DND-41 (cell line): ENCODE measurements around the gene JCAD.

Source experiments
- ATAC-seq: fragments of 200-7000 bp; cut with Tn5 transposase; 3 replicates; pipeline ENCODE4 v1.9.1; 2021; ENCODE audit warnings: low read depth; ENCODE audit not compliant: insufficient read depth
- DNase-seq: peaks from one replicate; pipeline ENCODE4 v3.0.0-alpha.2; 2020
- H2AFZ ChIP-seq: 2 replicates; pipeline ENCODE4 v1.6.0; 2012; ENCODE audit warnings: low read depth, low read length
- H3K27ac ChIP-seq: 2 replicates; pipeline ENCODE4 v1.5.1; 2012; ENCODE audit warnings: low read length, inconsistent platforms
- H3K27me3 ChIP-seq: fragments of 200-600 bp; sonication (generic); 2 replicates; pipeline ENCODE4 v1.6.0; 2012; ENCODE audit warnings: low read length, mild to moderate bottlenecking, inconsistent platforms; ENCODE audit not compliant: insufficient read depth, poor library complexity
- H3K36me3 ChIP-seq: 2 replicates; pipeline ENCODE4 v1.5.1; 2012; ENCODE audit warnings: low read length, inconsistent platforms; ENCODE audit not compliant: insufficient read depth
- H3K4me1 ChIP-seq: 2 replicates; pipeline ENCODE4 v1.5.1; 2012; ENCODE audit warnings: mild to moderate bottlenecking, low read length; ENCODE audit not compliant: insufficient read depth
- H3K4me2 ChIP-seq: 2 replicates; pipeline ENCODE4 v1.6.0; 2012; ENCODE audit warnings: mild to moderate bottlenecking, moderate library complexity, low read length, inconsistent platforms; ENCODE audit not compliant: insufficient read depth
- H3K4me3 ChIP-seq, 2 experiments: fragments of 200-600 bp in 1 of 2; shearing (Covaris generic) in 1 of 2; 2 replicates each; pipeline ENCODE4 v1.5.1; 2012 to 2016; ENCODE audit warnings: inconsistent platforms in 2 of 2, low read length in 2 of 2, mild to moderate bottlenecking in 2 of 2, low read depth in 1 of 2, moderate library complexity in 1 of 2
- H3K79me2 ChIP-seq: 2 replicates; pipeline ENCODE4 v1.6.0; 2012; ENCODE audit warnings: low read length, inconsistent platforms; ENCODE audit not compliant: insufficient read depth
- H3K9ac ChIP-seq: 2 replicates; pipeline ENCODE4 v1.6.0; 2012; ENCODE audit warnings: low read depth, mild to moderate bottlenecking, inconsistent platforms, low read length, moderate library complexity
- H3K9me3 ChIP-seq: 2 replicates; pipeline ENCODE4 v1.5.1; 2012; ENCODE audit warnings: low read length, moderate library complexity, mild to moderate bottlenecking, inconsistent platforms; ENCODE audit not compliant: insufficient read depth, severe bottlenecking
- H4K20me1 ChIP-seq: 2 replicates; pipeline ENCODE4 v1.6.0; 2012; ENCODE audit warnings: low read length; ENCODE audit not compliant: insufficient read depth
- CTCF ChIP-seq: IDR thresholded peaks from 2 replicates; pipeline ENCODE4 v1.5.1; 2012; ENCODE audit warnings: borderline replicate concordance, low read length, moderate library complexity, mild to moderate bottlenecking; ENCODE audit not compliant: poor library complexity, severe bottlenecking; ENCODE audit errors: extremely low read depth
- EZH2 ChIP-seq: IDR thresholded peaks from 3 replicates; pipeline ENCODE4 v1.6.1; 2012; ENCODE audit warnings: borderline replicate concordance, low read depth, mild to moderate bottlenecking, moderate library complexity, low read length, inconsistent platforms; ENCODE audit not compliant: severe bottlenecking

JCAD gene

GRCh38 chr10:30099101-30099500 is 39.7 kb upstream of the JCAD start:
- Histone ChIP-seq H2AFZ (no peak overlapping the region), H4K20me1 (no peaks in the 10 kb centered on the region), H3K79me2 (no peaks in the 10 kb centered on the region), H3K9me3 (no peaks in the 10 kb centered on the region), H3K4me2 (no peak overlapping the region), H3K36me3 (no peaks in the 10 kb centered on the region), H3K4me3 (no peak overlapping the region), H3K27me3 (no peaks in the 10 kb centered on the region), H3K4me1 (no peaks in the 10 kb centered on the region), H3K9ac (no peak overlapping the region), H3K27ac (no peak overlapping the region)
- no peak for ATAC-seq
- no peak for DNase-seq
- TF ChIP-seq EZH2 (no peak), CTCF (no peak)

GRCh38 chr10:30098629-30099028 is 39.2 kb upstream of the JCAD start:
- no peaks in the 10 kb centered on the region for H3K27me3 ChIP-seq
- no peaks in the 10 kb centered on the region for H3K9me3 ChIP-seq
- no peaks in the 10 kb centered on the region for H3K36me3 ChIP-seq
- TF ChIP-seq EZH2 (no peak), CTCF (no peak)
- H3K79me2 ChIP-seq: no peaks in the 10 kb centered on the region
- no peak for ATAC-seq
- no peak for DNase-seq
- no peak overlapping the region for H3K9ac ChIP-seq
- no peak overlapping the region for H3K4me3 ChIP-seq
- no peaks in the 10 kb centered on the region for H4K20me1 ChIP-seq
- H2AFZ ChIP-seq: no peak overlapping the region
- H3K27ac ChIP-seq: no peak overlapping the region
- H3K4me2 ChIP-seq: no peak overlapping the region
- H3K4me1 ChIP-seq: no peaks in the 10 kb centered on the region

- H3K79me2 ChIP-seq: no peaks in the 10 kb centered on the region
- H3K4me1 ChIP-seq: no peaks in the 10 kb centered on the region
- ATAC-seq (no peak), DNase-seq (no peak)
- H2AFZ ChIP-seq: no peak overlapping the region
- no peaks in the 10 kb centered on the region for H3K36me3 ChIP-seq
- H3K27me3 ChIP-seq: no peaks in the 10 kb centered on the region
- no peak overlapping the region for H3K27ac ChIP-seq
- H3K9ac ChIP-seq: no peak overlapping the region
- H3K9me3 ChIP-seq: no peaks in the 10 kb centered on the region
- no peak overlapping the region for H3K4me3 ChIP-seq
- no peak overlapping the region for H3K4me2 ChIP-seq
- TF ChIP-seq EZH2 (no peak), CTCF (no peak)
- H4K20me1 ChIP-seq: no peaks in the 10 kb centered on the region
Observed at GRCh38 chr10:30096564-30096963, 37.2 kb upstream of the JCAD start.
